ENCODE data around the gene NEGR1.

NEGR1 gene

GRCh38 chr1:71850515-71850914 lies 431.8 kb downstream of the NEGR1 start:
- no peak for DNase-seq (ENCODE audit: low read depth)

- DNase-seq (ENCODE audit: low read depth) = no peak
Observed at GRCh38 chr1:71843012-71843411, 439.3 kb downstream of the NEGR1 start.

GRCh38 chr1:71839876-71840275 lies 442.5 kb downstream of the NEGR1 start:
- no peak for DNase-seq (ENCODE audit: low read depth)

- no peak for DNase-seq (ENCODE audit: low read depth)
Observed at GRCh38 chr1:71836904-71837303, 445.4 kb downstream of the NEGR1 start.

GRCh38 chr1:71835442-71835813 lies 446.9 kb downstream of the NEGR1 start:
- no peak for DNase-seq (ENCODE audit: low read depth)

GRCh38 chr1:71834601-71835441 lies 447.5 kb downstream of the NEGR1 start:
- no peak for DNase-seq (ENCODE audit: low read depth)

- no peak for DNase-seq (ENCODE audit: low read depth)
Observed at GRCh38 chr1:71831646-71832045, 450.7 kb downstream of the NEGR1 start.

GRCh38 chr1:71829346-71829745 lies 453.0 kb downstream of the NEGR1 start:
- DNase-seq (ENCODE audit: low read depth) = no peak

- DNase-seq (ENCODE audit: low read depth) = no peak
Observed at GRCh38 chr1:71828431-71829012, 453.8 kb downstream of the NEGR1 start.

- DNase-seq (ENCODE audit: low read depth) = no peak
Observed at GRCh38 chr1:71823708-71824305, 458.5 kb downstream of the NEGR1 start.

GRCh38 chr1:71817028-71817427 lies 465.3 kb downstream of the NEGR1 start:
- DNase-seq (ENCODE audit: low read depth) = no peak

GRCh38 chr1:71809085-71809484 lies 473.3 kb downstream of the NEGR1 start:
- DNase-seq (ENCODE audit: low read depth) = no peak

GRCh38 chr1:71804140-71804539 lies 478.2 kb downstream of the NEGR1 start:
- no peak for DNase-seq (ENCODE audit: low read depth)

- DNase-seq (ENCODE audit: low read depth) = no peak
Observed at GRCh38 chr1:71796006-71796405, 486.3 kb downstream of the NEGR1 start.

GRCh38 chr1:71792264-71792663 lies 490.1 kb downstream of the NEGR1 start:
- DNase-seq (ENCODE audit: low read depth) = no peak

- DNase-seq (ENCODE audit: low read depth) = no peak
Observed at GRCh38 chr1:71788113-71788512, 494.2 kb downstream of the NEGR1 start.

- no peak for DNase-seq (ENCODE audit: low read depth)
Observed at GRCh38 chr1:71787699-71788098, 494.6 kb downstream of the NEGR1 start.

- DNase-seq (ENCODE audit: low read depth) = no peak
Observed at GRCh38 chr1:71786218-71786617, 496.1 kb downstream of the NEGR1 start.

GRCh38 chr1:71785450-71785849 lies 496.9 kb downstream of the NEGR1 start:
- no peak for DNase-seq (ENCODE audit: low read depth)

- DNase-seq (ENCODE audit: low read depth) = no peak
Observed at GRCh38 chr1:71785000-71785399, 497.3 kb downstream of the NEGR1 start.

- no peak for DNase-seq (ENCODE audit: low read depth)
Observed at GRCh38 chr1:71784241-71784640, 498.1 kb downstream of the NEGR1 start.

- no peak for DNase-seq (ENCODE audit: low read depth)
Observed at GRCh38 chr1:71783071-71783470, 499.3 kb downstream of the NEGR1 start.

- DNase-seq (ENCODE audit: low read depth) = no peak
Observed at GRCh38 chr1:71781450-71781849, 500.9 kb downstream of the NEGR1 start.
